Inferior parietal cortex (tissue), 1 donor: ENCODE measurements around the gene KRTAP4-5.
"Not testable (repeated sequence)": the region's sequence is repeated elsewhere in the genome, so short reads cannot be mapped to it uniquely, and the experiment has no call there.

ENCODE experiments used
- DNase-seq: peaks from one replicate; pipeline ENCODE4 v3.0.0-alpha.2; 2016; ENCODE audit errors: extremely low spot score

The KRTAP4-5 gene

DNA sequence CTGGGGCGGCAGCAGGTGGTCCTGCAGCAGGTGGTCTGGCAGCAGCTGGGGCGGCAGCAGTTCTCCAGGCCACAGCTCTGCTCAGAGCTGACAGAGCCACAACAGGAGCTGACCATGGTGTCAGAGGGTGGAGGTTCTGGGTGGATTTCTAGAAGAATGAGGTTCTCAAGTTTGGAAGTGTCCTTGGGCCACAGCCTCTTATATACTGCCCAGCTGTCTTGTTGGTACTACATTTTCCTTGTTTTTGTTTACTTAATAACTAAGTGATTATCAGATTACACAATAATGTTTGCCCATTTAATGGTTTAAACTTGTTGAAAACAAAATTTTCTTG is at the start of gene KRTAP4-5:
TSS of gene KRTAP4-5 (minus strand) at position 174 of the 334 bp plus-strand sequence. CDS start at position 116, 58 bp downstream.
- no peak for DNase-seq

DNA sequence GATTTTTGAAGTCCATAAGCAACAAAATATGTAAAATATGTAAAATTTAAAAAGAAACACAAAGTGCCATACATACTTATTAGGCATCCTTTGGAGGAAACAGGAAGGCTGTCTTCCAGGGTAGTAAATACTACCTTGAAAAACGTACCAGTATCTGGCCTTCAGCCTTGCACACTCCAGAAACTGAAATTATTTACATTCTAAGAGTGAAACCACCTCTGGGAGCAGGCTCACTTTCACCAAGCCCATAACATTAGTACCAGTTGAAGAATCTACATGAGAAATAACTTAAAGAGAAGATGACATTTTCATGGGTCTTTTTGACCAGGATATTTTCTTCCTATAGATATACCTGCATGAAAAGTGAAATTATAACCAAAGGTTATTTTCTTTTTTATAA is 46.4 kb upstream of the KRTAP4-5 start:
- DNase-seq, result no peak

DNA sequence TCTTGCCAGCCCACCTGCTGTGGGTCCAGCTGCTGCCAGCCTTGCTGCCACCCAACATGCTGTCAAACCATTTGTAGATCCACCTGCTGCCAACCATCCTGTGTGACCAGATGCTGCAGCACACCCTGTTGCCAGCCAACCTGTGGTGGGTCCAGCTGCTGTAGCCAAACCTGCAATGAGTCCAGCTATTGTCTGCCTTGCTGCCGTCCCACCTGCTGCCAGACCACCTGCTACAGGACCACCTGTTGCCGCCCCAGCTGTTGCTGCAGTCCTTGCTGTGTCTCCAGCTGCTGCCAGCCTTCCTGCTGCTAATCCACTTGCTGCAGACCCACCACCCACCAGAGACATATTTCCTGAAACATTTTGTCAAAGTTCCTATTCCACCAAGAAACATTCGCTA is 40.7 kb upstream of the KRTAP4-5 start:
- DNase-seq, result no peak

DNA sequence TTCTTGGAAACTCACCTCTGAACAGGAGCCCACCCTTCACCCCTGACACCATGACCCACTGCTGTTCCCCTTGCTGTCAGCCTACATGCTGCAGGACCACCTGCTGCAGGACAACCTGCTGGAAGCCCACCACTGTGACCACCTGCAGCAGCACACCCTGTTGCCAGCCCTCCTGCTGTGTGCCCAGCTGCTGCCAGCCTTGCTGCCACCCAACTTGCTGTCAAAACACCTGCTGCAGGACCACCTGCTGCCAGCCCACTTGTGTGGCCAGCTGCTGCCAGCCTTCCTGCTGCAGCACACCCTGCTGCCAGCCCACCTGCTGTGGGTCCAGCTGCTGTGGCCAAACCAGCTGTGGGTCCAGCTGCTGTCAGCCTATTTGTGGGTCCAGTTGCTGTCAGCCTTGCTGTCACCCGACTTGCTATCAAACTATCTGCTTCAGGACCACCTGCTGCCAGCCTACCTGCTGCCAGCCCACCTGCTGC is 40.3 kb upstream of the KRTAP4-5 start, which contains the start of gene KRTAP9-1:
TSS of gene KRTAP9-1 (plus strand) at position 51 of the 482 bp plus-strand sequence. CDS start at position 51, 0 bp downstream.
- not testable (repeated sequence) for DNase-seq

DNA sequence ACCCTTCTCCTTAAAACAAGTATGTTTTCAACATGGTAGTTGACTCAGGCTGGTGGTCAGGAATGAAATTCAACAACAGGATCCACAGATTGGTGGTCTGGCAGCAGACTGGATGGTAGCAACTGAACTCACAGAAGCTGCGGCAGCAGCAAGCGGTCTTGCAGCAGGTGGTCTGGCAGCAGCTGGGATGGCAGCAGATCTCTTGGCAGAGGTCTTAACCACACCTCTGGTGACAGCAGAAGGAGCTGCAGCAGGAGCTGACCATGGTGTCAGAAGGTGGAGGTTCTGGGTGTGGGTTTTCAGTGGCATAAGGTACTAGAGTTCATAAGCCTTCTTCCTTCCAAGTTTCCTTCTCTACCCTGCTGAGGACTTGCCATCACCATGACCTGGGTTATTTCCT is 37.2 kb upstream of the KRTAP4-5 start:
- DNase-seq, result no peak

DNA sequence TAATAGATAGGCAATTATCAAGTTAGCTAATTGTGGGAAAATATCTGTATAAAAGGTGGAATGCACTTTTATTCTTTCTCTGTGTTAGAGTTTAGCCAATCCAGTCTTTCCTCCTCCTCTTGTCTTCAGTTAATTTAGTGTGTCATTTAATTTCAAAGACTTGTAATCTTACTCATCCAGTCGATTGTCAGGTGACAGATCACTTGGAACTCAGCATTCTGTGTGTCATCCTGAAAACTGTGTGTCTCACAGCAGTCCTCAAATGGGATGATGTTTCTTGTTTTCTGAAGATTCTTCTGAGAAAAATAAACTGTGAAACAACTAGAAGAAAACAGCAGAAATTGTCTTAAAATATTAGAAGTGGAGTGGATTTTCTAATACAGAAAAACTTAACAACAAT is 35.4 kb upstream of the KRTAP4-5 start:
- DNase-seq, result no peak

DNA sequence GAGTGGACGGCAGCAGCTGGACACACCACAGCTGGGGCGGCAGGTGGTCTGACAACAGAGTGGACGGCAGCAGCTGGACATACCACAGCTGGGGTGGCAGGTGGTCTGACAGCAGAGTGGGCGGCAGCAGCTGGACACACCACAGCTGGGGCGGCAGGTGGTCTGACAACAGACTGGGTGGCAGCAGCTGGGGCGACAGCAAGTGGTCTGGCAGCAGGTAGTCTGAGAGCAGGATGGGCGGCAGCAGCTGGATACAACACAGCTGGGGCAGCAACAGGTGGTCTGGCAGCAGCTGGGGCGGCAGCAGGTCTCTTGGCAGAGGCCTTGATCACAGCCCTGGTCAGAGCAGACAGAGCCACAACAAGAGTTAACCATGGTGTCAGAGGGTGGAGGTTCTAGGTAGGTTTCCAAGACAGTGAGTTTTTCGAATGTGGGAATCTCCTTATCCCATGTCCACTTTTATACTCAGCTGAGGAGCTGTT is 34.9 kb upstream of the KRTAP4-5 start, which contains the start of gene KRTAP4-1:
TSS of gene KRTAP4-1 (minus strand) at position 432 of the 482 bp plus-strand sequence. CDS start at position 375, 57 bp downstream.
- DNase-seq, result no peak

DNA sequence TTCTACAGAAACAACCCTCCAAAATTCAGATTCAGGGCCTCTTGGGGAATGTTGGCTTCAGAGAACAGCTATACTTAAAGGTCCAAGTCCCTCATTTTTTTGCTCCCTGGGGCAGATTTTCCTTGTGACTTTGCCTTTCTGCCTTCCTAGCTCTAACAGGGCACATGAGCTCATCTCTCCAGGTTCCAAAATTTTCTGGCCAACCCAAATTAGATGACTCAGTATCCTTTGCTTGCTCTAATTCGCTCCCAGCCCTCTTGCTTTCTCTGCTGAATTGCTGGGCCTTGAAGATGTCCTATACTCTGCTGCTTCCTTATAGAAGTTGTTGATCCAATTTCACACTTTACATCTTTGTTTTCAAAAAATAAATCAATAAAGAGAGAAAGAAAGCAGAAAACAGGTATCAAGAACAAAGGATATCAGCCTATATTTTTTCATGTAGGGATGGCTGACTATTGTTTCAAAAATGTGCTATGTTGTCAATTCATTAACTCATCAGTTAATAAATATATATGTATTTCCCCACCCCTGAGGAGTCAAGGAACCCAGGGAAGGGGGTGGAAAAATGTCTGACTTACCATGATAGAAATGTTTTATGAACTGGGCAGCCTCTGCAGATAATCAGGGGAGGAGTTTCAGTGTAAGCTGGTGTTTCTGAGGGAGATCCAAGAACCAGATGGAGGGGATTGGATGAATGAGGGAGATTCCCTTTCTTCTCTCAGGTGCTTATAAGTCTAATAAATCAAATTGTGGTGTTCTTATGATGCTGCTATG is 29.4 kb upstream of the KRTAP4-5 start:
- DNase-seq, result no peak

DNA sequence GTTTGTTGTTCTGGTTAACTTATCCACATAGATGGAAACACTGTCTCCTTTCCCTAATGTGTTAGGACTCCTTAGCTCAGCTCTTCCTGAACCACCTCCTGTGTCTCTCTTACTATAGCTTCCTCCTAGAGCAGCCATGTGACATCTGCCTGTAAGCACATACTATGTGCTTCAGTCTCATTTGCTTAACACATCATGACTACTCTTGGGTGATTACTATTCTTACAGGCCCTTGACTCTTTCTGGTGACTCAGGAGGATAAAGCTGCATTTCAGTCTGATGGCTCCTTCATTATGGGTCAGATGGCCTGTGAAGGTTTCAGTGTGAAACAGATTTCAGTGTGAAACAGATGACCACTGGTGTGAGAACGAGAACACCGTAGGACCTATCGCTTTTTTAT is 28.7 kb upstream of the KRTAP4-5 start:
- no peak for DNase-seq

DNA sequence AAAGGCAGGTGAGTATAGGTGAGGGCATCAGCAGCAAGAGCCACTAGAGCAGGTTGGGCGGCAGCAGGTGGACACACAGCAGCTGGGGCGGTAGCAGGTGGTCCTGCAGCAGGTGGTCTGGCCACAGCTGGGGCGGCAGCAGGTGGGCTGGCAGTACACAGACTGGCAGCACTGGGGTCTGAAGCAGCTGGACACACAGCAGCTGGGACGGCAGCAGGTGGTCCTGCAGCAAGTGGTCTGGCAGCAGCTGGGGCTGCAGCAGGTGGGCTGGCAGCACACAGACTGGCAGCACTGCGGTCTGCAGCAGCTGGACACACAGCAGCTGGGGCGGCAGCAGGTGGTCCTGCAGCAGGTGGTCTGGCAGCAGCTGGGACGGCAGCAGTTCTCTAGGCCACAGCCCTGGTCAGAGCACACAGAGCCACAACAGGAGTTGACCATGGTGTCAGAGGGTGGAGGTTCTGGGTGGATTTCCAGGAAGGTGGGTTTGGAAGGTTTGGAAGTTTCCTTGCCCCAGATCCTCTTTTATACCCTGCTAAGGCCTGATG is 28.2 kb upstream of the KRTAP4-5 start, which contains the start of gene KRTAP4-2:
TSS of gene KRTAP4-2 (minus strand) at position 495 of the 545 bp plus-strand sequence. CDS start at position 438, 57 bp downstream.
- no peak for DNase-seq

DNA sequence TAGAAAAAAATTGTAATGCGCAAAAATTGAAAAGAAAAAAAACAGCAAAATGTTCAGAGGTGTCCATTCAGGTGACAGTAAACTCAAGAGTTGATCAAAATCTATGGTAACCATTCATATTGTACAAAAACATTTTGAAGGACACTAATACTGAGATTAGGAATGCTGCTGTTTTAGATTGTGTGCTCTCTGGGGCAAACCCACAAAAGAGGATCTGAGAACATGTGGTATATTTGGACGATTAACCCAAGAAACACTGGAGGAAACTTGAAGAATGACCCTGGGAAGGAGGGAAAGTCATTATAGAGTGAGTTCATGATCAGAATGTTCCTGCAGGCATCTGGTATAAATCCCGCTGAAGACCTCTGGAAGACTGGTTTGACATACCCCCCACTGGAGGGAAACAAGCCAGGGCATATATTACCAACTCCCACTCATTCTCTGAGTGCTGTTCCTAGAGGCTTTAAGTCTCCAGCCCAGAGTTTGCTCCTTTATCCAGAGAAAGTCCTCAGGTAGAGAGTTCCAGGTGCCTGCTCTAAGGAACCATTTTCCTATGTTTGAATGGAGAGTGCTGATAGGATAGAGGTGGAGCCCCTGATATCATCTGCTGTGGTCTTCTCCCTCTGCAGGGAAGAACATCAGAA is 27.2 kb upstream of the KRTAP4-5 start:
- DNase-seq, result no peak

DNA sequence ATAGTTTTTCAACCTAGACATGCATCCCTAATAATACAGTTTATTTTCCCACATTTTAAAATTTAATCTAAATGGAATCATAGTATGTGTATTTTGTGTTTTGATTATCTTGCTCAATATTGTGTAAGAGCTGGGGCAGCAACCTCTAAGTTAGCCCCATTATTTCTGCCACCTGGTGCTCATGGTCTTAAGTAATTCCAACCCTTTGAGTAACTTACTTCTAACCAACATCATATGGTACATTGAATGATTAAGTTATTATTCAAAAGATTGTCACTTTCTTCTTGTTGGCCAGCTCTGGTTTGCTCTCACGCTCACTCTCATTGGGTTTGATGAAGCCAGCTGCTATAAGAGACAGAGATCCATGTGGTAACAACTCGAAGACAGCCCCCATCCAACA is 22.3 kb upstream of the KRTAP4-5 start:
- no peak for DNase-seq

DNA sequence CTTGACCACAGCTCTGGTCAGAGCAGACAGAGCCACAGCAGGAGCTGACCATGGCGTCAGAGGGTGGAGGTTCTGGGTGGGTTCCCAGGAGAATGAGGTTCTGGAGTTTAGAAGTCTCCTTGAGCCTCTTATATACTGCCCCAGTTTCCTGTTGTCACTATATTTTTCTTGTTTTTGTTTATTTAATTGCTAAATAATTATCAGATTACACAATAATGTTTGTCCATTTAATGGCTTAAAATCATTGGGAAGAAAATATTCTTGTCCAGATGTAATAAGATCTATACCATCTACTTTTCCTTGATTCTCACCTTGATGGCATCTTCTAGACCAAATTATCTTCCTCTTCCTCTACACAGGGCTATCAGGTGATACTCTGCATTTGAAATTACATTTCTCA is 18.5 kb upstream of the KRTAP4-5 start, which contains the start of gene KRTAP4-3:
TSS of gene KRTAP4-3 (minus strand) at position 101 of the 400 bp plus-strand sequence. CDS start at position 52, 49 bp downstream.
- DNase-seq, result no peak

DNA sequence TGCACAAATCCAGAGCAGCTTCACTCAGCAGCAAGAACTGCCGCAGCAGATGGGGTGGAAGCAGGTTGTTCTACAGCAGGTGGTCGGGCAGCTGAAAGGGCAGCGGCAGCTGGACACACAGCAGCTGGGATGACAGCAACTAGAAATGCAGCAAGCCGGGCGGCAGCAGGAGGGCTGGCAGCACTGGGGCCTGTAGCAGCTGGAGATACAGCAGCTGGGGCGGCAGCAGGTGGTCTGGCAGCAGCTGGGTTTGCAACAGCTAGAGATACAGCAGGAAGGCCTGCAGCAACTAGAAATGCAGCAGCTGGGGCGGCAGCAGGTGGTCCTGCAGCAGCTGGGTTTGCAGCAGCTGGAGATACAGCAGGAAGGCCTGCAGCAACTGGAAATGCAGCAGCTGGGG is 17.9 kb upstream of the KRTAP4-5 start:
- DNase-seq, result no peak

DNA sequence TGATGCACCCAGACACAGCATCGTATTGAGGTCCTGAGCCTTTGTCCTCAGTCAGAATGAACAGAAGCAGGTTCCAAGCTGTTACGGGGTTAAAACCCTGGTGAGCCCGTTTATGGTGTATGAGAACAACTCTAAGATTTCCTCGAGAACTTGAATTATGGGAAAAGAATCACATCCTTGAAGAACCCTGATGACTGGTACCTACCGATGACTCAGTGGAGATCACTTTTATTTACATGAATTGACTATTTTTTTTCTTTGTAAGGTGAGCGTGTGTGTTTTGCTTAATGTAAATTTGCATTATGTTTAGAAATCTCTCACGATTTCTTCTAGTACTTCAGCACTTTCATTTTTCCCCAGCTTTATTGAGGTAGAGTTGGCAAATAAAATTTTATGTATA is 14.2 kb upstream of the KRTAP4-5 start:
- DNase-seq, result no peak

DNA sequence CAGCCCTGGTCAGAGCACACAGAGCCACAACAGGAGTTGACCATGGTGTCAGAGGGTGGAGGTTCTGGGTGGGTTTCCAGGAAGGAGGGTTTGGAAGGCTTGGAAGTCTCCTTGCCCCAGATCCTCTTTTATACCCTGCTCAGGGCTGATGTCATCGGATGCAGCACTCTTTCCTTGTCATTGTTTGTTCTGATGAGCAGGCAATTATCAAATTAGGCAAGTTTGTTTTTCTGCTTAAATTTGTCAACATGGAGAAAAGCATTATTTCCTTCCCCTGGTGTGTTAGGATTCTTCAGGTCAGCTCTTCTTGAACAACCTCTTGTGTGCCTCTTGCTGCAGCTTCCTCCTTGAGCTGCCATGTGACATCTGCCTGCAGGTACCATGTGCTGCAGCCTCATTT is 11.0 kb upstream of the KRTAP4-5 start, which contains the start of gene KRTAP4-4:
TSS of gene KRTAP4-4 (minus strand) at position 101 of the 400 bp plus-strand sequence. CDS start at position 44, 57 bp downstream.
- DNase-seq, result no peak

DNA sequence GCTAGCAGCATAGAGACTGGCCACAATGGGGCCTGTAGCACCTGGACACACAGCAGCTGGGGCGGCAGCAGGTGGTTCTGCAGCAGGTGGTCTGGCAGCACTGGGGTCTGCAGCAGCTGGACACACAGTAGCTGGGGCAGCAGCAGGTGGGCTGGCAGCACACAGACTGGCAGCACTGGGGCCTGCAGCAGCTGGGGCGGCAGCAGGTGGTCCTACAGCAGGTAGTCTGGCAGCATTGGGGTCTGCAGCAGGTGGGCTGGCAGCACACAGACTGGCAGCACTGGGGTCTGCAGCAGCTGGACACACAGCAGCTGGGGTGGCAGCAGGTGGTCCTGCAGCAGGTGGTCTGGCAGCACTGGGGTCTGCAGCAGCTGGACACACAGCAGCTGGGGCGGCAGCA is 10.6 kb upstream of the KRTAP4-5 start:
- not testable (repeated sequence) for DNase-seq

DNA sequence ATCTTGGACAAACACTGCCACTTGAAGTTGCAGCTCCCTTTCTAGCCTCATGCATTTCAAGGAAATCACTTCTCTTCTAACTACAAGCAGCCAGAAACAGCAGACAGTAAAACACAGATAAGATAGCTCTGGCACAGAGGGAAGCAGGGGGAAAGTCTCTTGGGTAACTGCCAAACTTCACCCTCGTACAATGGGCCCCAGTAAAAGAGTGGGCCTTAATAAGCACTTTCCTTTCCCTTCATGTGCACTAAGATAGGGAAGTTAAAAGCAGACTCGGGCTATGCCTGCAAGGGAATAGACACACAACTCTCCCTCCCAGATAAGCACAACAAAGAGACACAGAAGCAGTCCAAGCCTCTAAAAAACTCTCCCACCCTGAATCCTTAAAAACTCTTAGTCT is 4.2 kb upstream of the KRTAP4-5 start:
- DNase-seq, result no peak

DNA sequence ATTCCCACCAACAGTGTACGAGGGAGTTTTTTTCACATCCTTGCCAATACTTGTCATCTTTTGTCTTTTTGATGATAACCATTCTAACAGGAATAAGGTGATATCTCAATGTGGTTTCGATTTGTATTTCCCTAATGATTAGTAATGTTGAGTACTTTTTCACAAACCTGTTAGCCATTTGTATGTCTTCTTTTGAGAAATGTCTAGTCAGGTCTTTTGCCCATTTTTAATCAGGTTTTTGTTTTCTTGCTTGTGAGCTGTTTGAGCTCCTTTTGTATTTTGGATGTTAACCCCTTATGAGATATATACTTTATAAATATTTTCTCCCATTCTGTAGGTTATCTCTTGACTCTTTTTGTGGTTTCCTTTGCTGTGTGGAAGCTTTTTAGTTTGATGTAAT is 1.9 kb upstream of the KRTAP4-5 start:
- no peak for DNase-seq

DNA sequence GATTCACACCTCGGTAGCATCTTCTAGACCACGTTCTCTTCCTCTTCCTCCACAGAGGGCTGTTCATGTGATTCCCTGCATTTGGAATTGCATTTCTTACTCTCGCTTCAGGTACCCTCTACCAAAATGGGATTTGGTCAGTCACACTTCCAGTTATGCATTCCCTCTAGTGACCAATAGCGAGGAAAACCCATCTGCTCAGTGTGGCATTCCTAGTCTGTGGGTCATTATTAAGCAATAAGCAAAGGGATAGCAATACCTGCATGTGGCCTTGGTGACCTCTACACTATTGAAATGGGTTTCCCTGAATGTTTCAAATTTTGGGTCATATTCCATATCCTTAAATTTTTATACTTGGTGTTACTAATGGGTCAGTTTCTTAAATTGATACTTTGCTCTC is 401 bp upstream of the KRTAP4-5 start:
- DNase-seq, result no peak

DNA sequence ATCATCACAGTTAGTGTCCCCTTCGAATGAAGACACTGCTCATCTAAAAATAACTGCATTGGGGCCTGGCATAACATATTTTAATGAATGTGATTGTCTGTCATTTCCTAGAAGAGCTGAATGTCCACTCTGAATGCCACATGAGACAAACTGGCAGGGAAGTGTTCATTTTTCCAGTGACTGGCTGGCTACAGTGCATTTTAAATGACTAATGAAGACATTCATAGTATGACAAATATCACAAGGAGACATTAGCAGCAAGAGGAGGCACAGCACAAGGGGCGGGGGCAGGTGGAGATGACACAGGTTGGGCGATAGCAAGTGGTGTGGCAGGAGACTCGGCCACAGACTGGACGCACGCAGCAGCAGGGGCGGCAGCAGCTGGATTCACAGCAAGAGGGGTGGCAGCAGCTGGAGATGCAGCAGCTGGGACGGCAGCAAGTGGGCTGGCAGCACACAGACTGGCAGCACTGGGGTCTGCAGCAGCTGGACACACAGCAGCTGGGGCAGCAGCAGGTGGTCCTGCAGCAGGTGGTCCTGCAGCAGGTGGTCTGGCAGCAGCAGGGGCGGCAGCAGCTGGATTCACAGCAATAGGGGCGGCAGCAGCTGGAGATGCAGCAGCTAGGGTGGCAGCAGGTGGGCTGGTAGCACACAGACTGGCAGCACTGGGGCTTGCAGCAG is 514 bp downstream of the KRTAP4-5 start:
- DNase-seq, result not testable (repeated sequence)
